AG08395 (cell line): ENCODE data around the gene SALL2.
A peak's percentile ranks its signal among the peaks of the same experiment; 100 is the strongest.

ENCODE experiments used
- DNase-seq: peaks from one replicate; pipeline ENCODE4 v3.0.0; 2012; ENCODE audit warnings: mixed read lengths, low spot score

SALL2 gene

DNA sequence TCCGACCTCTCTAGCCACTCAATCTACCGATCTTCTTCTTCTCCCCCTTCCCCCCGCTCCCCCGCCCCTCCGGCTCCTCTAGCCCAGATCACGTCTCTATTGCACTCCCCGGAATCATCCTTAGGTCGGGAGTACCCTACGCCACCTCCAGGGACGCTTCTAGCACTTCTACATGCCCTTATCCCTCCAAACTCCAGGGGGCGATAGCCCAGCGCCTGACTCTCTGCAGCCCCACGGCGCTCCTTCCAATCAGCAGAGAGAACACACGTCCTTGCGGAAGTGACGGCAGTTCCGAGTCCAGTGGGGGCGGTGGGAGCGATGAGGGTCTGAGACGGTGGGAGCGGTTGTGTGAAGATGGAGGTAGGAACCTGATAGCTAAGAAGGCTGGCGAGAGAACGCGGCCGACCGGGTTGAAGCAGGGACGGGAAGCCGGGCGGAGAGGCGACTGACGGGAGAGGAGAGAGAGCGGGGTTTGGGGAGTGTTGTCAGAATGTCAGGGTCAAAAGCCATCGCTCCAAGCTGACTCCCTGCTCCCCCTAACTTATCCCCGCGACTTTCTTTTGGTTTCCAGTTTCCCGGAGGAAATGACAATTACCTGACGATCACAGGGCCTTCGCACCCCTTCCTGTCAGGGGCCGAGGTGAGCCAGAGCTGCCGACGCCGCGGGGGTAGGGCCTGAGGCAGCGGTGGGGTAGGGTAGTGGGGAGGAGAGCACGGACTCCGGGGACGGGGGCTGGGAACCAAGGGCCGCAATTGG, 49.0 kb downstream of the SALL2 start, which contains the start of the genes RAB2B and TOX4:
RAB2B (minus strand) TSS at position 35 of the 757 bp plus-strand sequence. CDS start 87 bp downstream, outside the sequence.
TOX4 (plus strand) TSS at position 271 of the 757 bp plus-strand sequence; CDS start at position 355, 84 bp downstream.
- peak; percentile 97 for DNase-seq

DNA sequence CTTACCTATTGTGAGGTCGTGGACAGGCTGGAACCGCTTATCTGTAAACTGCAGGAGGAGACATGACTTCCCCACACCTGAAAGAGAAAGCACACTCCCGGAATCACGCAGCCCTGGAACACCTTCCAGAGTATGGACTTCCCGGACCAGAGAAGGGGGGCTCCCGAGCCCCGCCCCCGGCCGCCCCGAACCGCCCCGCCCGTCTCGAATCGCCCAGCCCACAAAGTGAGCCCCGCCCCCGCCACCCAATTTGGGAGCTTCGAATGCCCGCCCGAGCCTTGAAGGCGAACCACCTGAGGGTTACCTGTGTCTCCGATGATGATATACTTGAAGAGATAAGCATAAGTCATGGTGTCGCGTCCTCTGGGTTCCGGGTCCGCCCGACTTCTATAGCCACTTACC, 49.6 kb downstream of the SALL2 start:
- peak; percentile 76 for DNase-seq

DNA sequence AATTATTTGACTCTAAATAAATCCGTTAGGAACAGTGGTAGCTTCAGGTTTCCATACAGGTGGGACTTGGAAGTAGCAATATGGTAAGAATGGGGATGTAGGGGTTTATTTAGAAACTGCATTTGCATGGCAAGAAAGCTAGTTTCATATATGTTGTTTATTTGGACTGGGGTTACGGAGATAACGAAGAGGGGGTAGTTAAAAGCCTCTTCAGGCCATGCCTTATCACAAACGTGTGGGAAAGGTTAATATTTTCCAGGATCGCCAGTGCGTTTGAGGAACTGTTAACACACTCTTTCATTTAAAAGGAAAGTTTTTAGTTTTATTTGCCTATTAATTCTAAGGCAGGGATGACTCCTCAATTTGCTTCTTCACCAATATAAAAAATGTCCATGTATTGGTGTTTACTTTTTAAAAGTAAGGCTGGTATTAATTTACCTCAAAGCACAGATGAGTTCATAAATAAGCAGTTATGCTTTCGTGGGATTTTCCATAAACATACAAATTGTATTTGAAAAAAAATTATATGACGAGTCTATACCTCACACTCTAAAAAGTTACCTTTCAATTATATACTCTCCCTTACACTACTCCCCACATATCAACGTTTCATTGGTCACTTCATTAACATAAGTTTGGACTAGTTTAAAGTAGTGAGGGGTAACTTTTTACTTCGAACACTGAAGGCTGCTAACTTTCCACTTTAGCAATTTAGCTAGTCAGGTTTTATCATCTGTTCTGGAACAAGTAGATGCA, 50.2 kb downstream of the SALL2 start:
- no peak for DNase-seq
